ENCODE data around the gene DYNC1H1.

DNA sequence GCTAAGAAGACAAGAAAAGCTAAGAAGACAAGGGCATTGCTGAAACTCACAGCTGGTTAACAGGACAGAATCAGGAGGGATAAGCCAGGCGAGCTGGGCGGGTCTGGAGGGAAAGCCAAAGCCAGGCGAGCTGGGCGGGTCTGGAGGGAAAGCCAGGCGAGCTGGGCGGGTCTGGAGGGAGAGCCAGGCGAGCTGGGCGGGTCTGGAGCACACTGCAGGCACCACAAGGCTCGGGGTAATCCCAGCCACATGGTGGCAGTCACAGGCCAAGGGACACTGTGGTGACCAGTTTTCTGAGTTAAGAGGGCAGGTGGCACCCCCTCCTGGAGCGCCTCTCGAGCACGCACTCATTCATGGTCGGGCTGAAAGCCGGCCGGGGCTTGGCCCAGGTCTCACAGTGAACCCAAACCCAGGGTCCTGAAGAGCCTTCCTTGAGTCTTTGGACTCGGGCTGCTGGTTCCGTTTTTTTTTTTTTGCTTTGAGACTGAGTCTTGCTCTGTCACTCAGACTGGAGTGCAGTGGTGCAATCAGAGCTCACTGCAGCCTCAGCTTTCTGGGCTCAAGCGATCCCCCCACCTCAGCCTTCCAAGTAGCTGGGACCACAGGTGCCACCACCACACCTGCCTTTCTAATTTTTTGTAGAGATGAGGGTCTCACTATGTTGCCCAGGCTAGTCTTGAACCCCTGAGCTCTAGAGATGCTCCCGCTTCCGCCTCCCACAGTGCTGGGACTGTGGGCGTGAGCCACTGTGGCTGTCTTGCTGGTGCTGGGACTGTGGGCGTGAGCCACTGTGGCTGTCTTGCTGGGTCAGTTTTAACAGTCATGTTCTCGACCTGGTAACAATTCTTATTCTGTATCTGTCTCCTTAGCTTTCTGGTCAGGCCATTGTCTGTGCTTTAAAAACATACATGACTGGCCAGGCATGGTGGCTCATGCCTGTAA lies 82.2 kb downstream of the DYNC1H1 start:
- TF ChIP-seq, protein P1, sequence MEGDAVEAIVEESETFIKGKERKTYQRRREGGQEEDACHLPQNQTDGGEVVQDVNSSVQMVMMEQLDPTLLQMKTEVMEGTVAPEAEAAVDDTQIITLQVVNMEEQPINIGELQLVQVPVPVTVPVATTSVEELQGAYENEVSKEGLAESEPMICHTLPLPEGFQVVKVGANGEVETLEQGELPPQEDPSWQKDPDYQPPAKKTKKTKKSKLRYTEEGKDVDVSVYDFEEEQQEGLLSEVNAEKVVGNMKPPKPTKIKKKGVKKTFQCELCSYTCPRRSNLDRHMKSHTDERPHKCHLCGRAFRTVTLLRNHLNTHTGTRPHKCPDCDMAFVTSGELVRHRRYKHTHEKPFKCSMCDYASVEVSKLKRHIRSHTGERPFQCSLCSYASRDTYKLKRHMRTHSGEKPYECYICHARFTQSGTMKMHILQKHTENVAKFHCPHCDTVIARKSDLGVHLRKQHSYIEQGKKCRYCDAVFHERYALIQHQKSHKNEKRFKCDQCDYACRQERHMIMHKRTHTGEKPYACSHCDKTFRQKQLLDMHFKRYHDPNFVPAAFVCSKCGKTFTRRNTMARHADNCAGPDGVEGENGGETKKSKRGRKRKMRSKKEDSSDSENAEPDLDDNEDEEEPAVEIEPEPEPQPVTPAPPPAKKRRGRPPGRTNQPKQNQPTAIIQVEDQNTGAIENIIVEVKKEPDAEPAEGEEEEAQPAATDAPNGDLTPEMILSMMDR (conservative IDR thresholded peaks at IDR 0.05; ENCODE audit: low read depth, low read length) = peak; percentile 45
- TF ChIP-seq EZH2 (IDR thresholded peaks at IDR 0.05; ENCODE audit: borderline replicate concordance, low read depth, low read length, poor library complexity, severe bottlenecking) = no peak
